GM21381 (cell line): Measurements from ENCODE around the gene SEMA4C.

ENCODE experiments used
- ATAC-seq: cut with Tn5 transposase; IDR thresholded peaks from one replicate; pipeline ENCODE4 v1.9.1; 2021; ENCODE audit warnings: mild to moderate bottlenecking, moderate library complexity; ENCODE audit not compliant: unreplicated experiment

Gene SEMA4C

GRCh38 chr2:96824079-96824870 lies 45.6 kb downstream of the SEMA4C start:
- no peak for ATAC-seq

DNA sequence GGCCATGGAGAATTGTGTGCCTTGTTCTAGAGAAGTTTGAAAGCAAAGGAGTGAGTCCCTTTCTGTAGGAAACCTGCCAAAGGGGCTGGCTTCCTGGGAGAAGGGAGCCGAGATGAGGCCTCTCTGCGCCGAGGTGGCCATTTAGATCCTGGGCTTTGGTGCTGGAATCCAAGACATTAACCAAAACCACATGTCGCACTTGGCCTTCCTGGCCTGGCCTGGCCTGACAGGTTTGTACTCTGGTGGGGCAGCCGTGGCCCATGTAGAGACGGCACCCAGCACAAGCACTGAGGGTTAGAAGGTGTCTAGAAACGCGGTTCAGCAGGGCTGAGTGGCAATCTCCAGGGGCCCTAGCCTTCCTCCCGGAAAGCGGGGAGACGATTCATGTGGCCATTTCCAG lies 46.7 kb downstream of the SEMA4C start:
- no peak for ATAC-seq

DNA sequence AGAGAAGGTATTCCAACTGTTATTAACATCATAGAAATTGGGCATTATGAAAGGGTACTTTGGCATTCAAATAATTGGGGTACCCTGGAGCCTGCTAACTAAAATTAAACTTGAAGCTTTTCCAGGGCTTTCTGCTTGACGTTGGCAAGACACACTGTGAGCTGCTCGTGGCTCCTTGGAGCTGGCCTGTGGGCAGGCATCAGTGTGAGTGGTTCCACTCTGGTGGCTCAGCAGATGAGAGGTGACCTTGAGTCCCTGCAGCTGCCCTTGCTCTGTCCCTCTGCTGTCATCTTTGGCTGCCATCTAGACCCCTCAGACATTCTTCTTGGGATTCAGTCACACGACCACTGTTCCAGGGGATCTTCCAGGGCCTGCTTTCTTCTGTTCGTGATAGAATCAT lies 47.1 kb downstream of the SEMA4C start:
- no peak for ATAC-seq

DNA sequence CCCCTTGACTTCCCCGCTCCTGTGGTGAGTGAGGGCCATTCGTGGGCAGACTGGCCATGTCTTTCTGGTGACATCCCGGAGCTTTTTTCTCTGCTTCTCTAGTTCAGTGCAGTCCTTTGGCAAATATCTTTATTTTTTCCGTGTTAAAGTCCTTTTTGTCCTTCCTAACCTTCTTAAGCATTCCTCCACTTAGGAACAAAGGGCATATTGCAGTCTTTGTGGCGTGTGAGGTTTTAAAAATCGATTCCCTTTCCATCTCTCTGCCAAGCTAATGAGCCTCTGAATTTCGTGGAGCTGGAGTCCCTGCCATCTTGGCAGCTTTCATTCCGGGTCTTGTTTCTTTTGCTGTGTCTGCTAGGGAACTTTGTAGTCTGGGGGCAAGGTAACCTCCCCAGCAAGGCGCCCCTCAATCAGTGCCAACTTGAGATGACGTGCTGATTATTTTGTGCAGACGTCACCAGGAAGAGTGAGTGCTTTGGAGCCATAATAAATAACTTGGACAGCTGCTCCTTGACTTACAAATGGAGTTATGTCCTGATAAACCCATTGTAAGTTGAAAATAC lies 48.7 kb downstream of the SEMA4C start:
- no peak for ATAC-seq

DNA sequence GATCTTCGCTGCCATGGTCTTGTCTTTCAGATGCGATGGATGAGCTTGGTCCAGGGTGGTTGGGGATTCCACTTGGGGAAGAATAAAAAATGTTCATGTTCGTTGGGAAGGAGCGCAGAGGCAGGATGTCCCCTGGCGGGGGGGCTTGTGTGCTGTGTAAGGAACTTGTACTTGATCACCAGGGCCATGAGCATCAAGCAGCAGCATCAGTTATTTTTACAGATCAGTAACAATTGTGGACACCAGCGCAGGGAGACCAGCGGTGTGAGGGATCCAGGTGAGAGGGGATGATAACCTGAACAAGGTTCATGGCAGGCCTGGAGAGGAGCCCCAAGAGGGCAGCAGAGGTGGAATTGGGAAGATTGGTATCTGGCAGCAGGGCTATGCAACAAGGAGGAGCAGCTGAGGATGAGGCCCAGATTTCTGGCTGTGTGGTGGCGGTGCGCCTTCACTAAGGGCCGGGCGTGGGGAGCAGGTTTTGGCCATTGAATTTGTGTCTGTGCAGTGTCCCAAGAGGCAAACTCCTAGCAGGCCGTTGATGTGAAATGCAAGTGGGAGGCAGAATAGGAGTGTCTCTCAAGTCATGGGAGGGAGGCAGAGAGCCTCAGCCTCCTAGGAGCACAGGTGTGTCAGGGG lies 49.9 kb downstream of the SEMA4C start:
- no peak for ATAC-seq

DNA sequence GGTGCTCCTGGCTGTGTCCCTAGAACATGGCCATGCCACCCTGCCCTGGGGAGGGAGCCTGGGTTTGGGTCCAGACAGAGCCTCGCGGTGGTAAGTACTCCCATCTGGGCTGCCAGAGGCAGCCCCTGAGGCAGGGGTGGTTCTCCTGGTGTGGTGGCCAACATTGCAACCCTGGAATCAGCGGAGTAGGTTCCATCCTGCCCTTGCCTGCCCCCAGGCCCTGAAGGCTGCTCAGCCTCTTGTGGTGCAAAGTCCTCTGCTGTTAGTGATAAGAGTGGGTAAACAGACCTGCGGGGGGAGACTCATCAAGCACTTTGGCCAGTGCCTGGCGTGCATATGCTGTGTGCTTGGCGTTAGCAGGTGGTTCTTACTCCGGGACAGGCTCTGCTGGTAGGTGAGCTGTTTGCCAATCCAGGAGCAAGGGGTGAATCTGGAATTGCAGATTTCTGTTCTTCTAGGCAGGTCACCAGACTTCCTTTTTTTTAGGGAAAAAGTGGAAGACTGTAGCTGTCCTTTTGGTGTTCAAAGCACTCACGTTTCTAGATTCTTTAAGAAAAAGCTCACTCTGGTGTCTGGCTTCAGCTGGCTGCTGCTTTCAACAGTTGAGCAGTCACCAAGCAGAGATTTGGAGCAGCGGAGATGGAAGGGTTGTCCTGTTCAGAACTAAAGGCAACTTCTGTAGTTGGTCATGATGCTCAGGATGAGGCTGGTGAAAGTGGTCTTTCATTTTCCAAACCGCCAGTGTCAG lies 50.6 kb downstream of the SEMA4C start:
- ATAC-seq: no peak

- ATAC-seq: no peak
These were observed 52.0 kb downstream of the SEMA4C start for GRCh38 chr2:96817882-96818281.

DNA sequence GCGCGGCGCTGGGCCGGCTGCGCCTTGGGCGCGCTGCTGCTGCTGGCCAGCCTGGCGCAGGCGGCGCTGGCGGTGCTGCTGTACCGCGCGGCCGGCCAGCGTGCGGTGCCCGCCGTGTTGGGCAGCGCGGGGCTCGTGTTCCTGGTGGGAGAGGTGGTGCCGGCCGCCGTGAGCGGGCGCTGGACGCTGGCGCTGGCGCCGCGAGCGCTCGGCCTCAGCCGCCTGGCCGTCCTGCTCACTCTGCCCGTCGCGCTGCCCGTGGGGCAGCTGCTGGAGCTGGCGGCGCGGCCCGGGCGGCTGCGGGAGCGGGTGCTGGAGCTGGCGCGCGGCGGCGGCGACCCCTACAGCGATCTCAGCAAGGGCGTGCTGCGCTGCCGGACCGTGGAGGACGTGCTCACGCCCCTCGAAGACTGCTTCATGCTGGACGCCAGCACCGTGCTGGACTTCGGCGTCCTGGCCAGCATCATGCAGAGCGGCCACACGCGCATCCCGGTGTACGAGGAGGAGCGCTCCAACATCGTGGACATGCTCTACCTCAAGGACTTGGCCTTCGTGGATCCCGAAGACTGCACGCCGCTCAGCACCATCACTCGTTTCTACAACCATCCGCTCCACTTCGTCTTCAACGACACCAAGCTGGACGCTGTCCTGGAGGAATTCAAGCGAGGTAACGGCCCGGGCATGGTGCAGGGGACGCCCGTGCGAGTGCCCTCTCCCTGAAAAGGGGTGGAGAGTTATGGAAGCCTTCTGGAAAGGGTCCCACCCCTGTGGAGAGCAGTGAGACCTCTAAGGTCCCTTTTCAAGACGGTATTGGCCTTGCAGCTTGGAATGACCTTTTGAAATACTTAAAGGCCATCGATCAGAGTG lies 52.8 kb downstream of the SEMA4C start:
- no peak for ATAC-seq

DNA sequence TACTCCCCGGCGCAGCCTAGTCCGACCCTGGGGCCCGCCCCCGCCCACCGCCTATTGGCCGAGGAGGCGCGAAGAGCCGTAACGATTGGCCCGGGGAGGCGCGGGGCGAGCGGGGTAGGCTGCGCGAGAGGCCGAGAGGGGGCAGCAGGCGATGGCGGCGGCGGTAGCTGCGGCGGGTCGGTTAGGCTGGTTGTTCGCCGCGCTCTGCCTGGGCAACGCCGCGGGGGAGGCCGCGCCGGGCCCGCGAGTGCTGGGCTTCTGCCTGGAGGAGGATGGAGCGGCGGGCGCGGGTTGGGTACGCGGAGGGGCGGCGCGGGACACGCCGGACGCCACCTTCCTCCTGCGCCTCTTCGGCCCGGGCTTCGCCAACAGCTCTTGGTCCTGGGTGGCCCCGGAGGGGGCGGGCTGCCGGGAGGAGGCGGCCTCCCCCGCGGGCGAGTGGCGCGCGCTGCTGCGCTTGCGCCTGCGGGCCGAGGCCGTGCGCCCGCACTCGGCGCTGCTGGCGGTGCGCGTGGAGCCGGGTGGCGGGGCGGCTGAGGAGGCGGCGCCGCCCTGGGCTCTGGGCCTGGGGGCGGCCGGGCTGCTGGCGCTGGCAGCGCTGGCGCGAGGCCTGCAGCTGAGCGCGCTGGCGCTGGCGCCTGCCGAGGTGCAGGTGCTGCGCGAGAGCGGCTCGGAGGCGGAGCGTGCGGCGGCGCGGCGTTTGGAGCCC lies 53.6 kb downstream of the SEMA4C start, which contains the start of gene CNNM3:
CNNM3 (plus strand) TSS at position 142 of the 709 bp plus-strand sequence; CDS start at position 152, 10 bp downstream.
- peak; percentile 84 for ATAC-seq

DNA sequence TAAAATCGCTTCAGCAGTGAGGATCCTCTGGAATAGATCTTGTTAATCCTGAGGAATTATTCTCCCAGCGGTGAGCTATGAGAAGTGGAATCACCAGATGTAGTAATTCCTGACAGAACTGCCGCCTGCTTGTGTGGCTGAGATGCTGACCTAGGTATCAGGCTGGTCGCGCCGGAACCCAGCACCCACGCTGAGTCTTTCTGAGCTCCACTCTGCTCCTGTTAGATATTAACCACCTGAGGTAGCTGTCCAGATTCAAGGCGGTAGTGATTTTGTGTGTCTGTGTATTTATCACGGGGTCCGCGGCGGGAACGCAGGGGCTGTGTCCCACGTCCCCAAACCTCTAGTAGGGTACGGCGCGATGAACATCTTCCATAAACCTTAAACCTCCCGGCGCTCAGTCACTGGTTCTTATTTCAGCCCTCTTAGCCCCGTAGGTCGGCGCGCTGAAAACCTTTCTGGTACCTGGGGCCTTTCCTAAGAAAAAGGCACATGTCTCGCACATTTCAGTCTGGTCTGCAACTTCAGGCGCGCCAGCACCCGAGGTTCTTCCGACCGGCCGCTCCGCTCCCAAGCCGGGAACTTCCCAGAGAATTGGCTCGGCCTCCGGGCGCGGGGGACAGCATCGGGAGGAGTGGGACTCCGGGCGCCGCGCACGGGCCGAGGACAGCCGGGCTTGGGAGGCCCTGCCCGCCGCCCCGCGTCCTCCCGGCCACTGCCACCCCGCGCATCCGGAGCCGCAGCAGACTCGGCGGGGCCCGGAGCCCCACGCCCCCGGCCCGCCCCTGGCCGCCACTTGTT lies 54.4 kb downstream of the SEMA4C start:
- no peak for ATAC-seq

GRCh38 chr2:96813656-96814055 lies 56.2 kb downstream of the SEMA4C start:
- ATAC-seq: no peak

GRCh38 chr2:96811917-96812316 lies 58.0 kb downstream of the SEMA4C start:
- no peak for ATAC-seq

- no peak for ATAC-seq
These were observed 59.1 kb downstream of the SEMA4C start for GRCh38 chr2:96810783-96811192.

DNA sequence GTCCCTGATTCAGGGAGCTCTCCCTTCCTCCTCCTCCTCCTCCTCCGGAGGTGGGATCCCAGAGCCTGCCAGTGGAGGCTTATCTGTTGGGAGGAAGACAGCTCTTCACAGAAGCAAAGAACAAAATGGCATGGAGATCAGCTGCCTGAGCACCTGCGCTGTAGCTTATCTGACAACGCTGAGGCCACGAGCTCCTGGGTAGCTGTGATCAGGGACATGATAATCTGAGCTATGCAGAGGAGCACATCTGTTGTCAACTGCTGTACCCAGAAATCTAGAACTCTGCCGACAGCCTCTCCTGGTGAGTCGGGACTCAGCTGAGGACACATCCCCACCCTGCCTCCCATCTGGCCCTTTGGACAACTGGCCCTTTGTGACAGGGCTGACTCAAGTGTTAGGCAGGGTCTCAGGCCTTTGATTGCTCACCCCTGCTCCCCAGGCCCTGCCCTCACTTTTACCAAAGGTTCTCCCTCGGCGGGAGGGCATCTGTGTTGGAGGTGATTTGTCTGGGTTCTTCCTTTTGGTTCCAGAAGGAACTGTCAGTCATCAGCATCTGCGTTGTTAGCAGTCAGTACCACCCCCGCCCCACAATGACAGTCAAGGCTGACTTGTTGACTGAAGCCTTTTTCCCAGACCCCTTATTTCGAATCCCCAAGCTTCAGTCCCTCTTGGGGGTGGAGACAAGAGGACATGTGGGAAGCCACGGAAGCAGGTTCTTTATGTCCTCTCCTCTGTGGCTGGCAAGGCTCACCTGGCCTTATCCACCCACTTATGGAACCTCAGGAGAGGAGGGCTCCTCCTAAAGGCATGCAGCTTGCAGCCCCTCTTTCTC lies 59.7 kb downstream of the SEMA4C start:
- no peak for ATAC-seq
